HG03175 (cell line): ENCODE data around the gene ZNRF3.
"Not testable (repeated sequence)": the region's sequence is repeated elsewhere in the genome, so short reads cannot be mapped to it uniquely, and the experiment has no call there.

Experiments
- ATAC-seq: cut with Tn5 transposase; IDR thresholded peaks from one replicate; pipeline ENCODE4 v1.9.1; 2021; ENCODE audit warnings: mild to moderate bottlenecking, moderate library complexity; ENCODE audit not compliant: unreplicated experiment

The ZNRF3 gene

GRCh38 chr22:28882878-28883656 lies at the start of gene ZNRF3:
ZNRF3 (plus strand) TSS chr22:28883572; CDS start chr22:28883767, 195 bp downstream.
- peak; percentile 64 for ATAC-seq

DNA sequence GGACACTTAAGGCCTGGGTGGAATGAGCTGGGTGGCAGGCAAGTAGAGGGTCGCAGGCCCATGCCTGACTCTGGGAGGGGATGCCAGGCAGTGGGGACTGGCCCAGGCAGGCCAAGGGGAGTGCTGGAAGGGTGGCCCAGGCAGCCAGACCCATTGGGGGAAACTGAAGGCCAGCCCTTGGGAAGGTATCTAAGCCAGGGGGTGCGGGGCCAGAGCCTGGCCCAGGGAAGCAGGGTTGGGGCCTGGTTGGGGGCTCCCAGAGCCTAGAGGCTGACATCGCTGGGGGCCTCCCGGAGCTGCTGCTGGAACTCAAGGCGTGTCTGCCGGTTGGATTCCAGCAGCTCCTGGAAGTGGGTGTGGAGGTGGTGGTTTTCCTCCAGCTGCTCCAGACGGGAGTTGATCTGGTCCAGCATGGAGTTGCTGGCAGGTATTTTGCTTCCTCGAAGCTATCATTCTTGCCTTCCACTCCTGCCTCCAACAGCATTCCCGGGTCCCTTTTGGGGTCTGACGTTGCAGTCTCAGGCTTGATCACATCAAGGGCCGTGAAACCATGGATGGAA lies 47.7 kb upstream of the ZNRF3 start:
- ATAC-seq, result no peak

DNA sequence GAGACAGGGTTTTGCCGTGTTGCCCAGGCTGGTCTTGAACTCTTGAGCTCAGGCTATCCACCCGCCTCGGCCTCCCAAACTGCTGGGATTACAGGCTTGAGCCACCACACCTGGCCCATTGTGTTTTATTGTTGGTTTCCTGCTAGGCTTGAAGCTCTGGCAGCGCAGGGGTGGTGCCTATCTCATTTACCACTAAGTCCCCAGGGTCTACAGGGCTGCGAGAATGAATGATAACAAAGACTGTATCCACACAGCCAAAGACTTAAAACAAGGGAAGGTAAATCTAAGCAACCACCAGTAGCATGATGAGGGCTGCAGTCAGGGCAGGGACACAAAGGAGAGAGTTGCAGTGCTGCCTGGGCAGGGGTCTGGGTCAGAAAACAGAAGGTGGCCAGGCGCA lies 45.7 kb upstream of the ZNRF3 start:
- ATAC-seq, result no peak

DNA sequence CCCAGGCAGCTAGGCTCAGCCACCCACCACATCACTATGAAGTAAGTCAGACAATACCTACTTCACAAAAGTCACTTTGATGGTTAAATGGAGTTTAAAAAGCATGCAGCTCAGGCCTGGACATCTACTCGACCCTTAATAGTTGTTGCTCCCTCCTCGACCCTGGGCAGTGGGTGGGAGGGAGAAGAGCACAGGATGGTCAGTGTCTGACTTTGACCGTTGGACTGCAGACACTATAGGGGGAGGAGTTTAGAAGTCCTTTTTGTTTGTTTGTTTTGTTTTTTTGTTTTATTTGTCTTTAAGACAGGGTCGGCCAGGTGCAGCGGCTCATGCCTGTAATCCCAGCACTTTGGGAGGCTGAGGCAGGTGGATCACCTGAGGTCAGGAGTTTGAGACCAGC lies 44.4 kb upstream of the ZNRF3 start:
- no peak for ATAC-seq

- no peak for ATAC-seq
Observed at GRCh38 chr22:28841111-28841510, 42.3 kb upstream of the ZNRF3 start.

GRCh38 chr22:28843633-28844032 lies 39.7 kb upstream of the ZNRF3 start:
- ATAC-seq, result no peak

GRCh38 chr22:28844277-28844676 lies 39.1 kb upstream of the ZNRF3 start:
- ATAC-seq, result not testable (repeated sequence)

DNA sequence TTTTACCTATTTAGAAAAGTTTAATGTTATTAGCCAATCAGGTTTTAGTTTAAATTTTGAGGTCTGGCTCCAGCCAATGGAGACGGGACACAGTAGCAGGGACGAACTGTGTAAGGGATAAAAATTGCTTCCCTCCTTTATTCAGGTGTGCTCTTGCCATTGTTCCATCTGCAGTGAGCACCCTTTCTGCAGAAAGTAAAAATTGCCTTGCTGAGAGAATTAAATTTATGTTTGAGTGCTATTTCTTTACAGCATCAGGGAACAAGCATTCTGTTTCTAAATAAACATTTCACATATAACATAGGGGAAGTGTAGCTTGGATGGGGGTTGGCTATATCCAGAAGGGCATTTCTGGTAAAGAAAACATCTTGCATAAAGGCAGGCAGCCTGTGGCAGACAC lies 36.4 kb upstream of the ZNRF3 start:
- no peak for ATAC-seq

DNA sequence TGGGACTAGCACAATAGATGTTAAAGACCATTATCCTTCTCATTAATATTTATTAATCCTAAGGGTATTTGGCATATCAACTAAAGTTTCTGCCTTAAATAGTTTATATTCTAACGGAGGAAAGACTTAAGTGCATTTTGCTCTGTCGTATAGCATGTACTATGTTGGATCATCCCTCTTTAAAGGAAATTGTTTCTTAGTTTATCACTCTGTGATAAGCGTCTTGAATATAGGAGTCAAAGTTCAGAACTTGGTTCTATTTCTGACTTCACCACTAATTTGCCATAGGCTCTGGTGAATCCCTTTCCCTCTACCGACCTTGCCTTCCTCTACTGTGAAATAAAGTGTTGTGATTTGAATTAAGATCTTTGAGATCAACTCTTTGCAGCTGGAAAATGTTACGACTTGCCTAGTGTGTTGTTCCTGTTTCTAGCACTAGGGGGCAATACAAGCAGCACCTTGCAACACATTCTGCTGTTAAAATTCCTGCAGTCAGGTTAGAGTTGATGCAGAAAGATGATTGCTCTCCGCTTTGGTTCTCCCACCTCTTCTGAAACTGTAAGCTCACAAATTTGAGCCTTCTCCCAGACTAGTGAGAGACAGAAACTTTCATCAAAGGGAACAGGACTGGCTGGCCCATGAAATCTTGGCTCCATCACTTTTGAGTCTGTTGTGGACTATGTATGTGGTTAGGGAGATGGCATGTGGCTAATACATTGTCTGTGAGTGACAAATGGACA lies 27.8 kb upstream of the ZNRF3 start:
- no peak for ATAC-seq

- no peak for ATAC-seq
Observed at GRCh38 chr22:28856095-28856455, 27.3 kb upstream of the ZNRF3 start.

DNA sequence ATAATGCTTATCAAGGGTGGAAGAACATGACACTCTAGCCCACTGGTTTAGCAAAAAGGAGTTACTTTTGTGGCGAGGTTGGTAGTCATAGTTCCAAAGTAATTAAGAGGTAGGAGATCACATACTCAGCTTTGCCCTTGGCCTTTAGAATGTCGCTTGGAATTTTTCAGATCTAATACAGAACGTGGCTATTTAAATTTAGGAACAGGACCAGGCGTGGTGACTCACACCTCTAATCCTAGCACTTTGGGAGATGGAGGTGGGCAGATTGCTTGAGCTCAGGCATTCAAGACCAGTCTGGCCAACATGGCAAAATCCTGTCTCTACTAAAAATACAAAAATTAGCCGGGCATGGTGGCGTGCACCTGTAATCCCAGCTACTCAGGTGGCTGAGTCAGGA lies 26.1 kb upstream of the ZNRF3 start:
- no peak for ATAC-seq

GRCh38 chr22:28864878-28865596 lies 18.3 kb upstream of the ZNRF3 start:
- ATAC-seq, result no peak

GRCh38 chr22:28867191-28867590 lies 16.2 kb upstream of the ZNRF3 start:
- ATAC-seq, result no peak

DNA sequence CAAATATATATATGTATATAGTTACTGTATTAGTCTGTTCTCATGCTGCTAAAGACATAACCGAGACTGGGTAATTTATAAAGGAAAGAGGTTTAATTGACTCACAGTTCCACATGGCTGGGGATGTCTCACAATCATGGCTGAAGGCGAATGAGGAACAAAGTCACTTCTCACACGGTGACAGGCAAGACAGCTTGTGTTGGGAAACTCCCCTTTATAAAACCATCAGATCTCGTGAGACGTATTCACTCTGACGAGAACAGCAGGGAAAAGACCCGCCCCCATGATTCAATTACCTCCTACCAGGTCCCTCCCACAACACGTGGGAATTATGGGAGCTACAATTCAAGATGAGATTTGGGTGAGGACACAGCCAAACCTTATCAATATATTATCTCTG lies 15.0 kb upstream of the ZNRF3 start:
- not testable (repeated sequence) for ATAC-seq

DNA sequence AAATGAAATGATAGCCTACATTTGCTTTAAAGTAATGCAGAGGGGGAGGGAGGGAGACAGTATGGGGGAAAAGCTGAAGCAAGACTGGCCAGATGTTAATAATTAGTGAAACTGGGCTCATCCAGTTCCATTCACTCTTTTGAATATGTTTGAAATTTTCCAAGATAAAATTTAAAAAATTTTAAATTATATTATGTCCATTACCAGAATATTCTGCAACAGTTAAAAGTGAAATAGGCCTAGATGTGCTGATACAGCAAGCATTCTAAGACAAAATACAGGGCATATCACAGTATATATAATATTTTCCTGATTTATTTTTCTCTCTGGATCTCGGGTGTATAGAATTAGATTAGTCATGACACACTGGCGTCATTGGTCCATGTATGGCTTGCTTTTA lies 13.6 kb upstream of the ZNRF3 start:
- no peak for ATAC-seq

GRCh38 chr22:28873183-28873963 lies 10.0 kb upstream of the ZNRF3 start:
- no peak for ATAC-seq

DNA sequence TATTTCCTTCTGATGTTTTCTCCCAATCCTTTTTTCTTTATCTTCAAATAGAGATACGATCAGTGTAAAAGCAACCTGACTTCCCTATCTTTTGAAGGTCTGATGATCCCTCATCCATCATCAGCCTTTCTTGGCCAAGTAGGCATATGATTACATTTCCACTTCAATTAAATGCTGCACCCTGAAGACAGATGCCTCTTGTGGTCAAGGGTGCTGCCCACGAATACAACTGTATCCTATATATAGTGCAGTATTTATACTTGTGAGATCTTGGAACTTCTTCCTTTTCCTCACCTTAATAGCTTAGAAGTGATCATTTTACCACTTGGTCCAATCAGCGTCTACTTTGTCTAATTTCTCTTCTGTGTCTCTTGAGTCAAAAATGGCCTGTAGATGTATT lies 9.3 kb upstream of the ZNRF3 start:
- ATAC-seq, result no peak

GRCh38 chr22:28874811-28875320 lies 8.5 kb upstream of the ZNRF3 start:
- ATAC-seq, result no peak

GRCh38 chr22:28882545-28882877 lies 861 bp upstream of the ZNRF3 start:
- no peak for ATAC-seq

DNA sequence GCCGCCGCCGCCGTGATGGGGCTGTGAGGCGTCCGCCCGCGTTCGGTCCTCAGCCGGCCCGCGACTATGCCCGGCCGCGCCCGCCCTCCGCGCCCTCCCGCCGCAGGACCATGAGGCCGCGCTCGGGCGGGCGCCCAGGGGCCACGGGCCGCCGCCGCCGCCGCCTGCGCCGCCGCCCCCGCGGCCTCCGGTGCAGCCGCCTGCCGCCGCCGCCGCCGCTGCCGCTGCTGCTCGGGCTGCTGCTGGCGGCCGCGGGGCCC lies 215 bp downstream of the ZNRF3 start:
- ATAC-seq, result no peak
